K562 (cell line): Measurements from ENCODE around the gene IFT122. TPM values are rescaled to one million over a fixed set of nuclear protein-coding genes. Genes with fewer than 3 reads are reported as not detected.

ENCODE experiments used
- ATAC-seq: fragments of 200-7000 bp; cut with Tn5 transposase; 3 replicates; pipeline ENCODE4 v1.9.1; 2020; ENCODE audit warnings: moderate library complexity
- BruUV-seq: library from RNA; stranded (reverse); fragments of 400-500 nt; replicated peaks from 2 replicates; lab custom pipeline; 2021; lab: Mats Ljungman, UMichigan
- CTCF ChIA-PET: fragments of 300-600 bp; formaldehyde crosslinking; extraction: SDS; loops from one replicate; lab custom pipeline; 2021; ENCODE audit warnings: low intra/inter-chr PET ratio; lab: Yijun Ruan, JAX
- POLR2A ChIA-PET: fragments of 300-600, 350-650 bp; sonication (Branson Sonifier 250); formaldehyde crosslinking; extraction: SDS; loops from one replicate; lab custom pipeline; 2021; ENCODE audit warnings: antibody characterized with exemption, inconsistent platforms; lab: Yijun Ruan, JAX
- DNase-seq, 4 experiments: peaks; one replicate each; pipeline versions ENCODE4 v3.0.0 to v3.0.0-alpha.2; 2011 to 2018; ENCODE audit warnings: low spot score in 3 of 4, mixed read lengths in 3 of 4; ENCODE audit errors: extremely low read depth in 1 of 4
- FAIRE-seq: peaks from 2 replicates; lab custom pipeline; 2011; peaks lifted over from hg19 to GRCh38; lab: Jason Lieb, UNC
- H2AFZ ChIP-seq: 2 replicates; pipeline ENCODE4 v1.6.0; 2011; ENCODE audit warnings: low read depth, low read length, control low read depth, inconsistent platforms
- H3K27ac ChIP-seq: fragments of 200-600 bp; 3 replicates; pipeline ENCODE4 v1.8.0; 2011; ENCODE audit warnings: low read depth, mild to moderate bottlenecking, control low read depth, inconsistent platforms, low read length, moderate library complexity, mixed read lengths; ENCODE audit errors: extremely low read depth
- H3K27me3 ChIP-seq, 2 experiments: fragments of 300-600 bp in 1 of 2; 2 replicates in 1 of 2; 3 replicates in 1 of 2; pipeline versions ENCODE4 v1.6.0 to v1.8.0; 2011; ENCODE audit warnings: inconsistent platforms in 2 of 2, low read length in 2 of 2, mild to moderate bottlenecking in 1 of 2, mixed read lengths in 1 of 2, moderate library complexity in 1 of 2; ENCODE audit not compliant: control insufficient read depth in 2 of 2, insufficient read depth in 2 of 2
- H3K36me3 ChIP-seq: fragments of 300-600 bp; 3 replicates; pipeline ENCODE4 v1.8.0; 2011; ENCODE audit warnings: mild to moderate bottlenecking, low read length, inconsistent platforms; ENCODE audit not compliant: control insufficient read depth, insufficient read depth
- H3K4me1 ChIP-seq, 2 experiments: fragments of 200-600 bp in 1 of 2; replicated peaks in 1 of 2; 2 replicates in 1 of 2; 3 replicates in 1 of 2; pipeline versions ENCODE4 v1.5.1 to v1.8.0; 2011; ENCODE audit warnings: inconsistent platforms in 2 of 2, low read length in 2 of 2, mild to moderate bottlenecking in 1 of 2, mixed read lengths in 1 of 2, moderate library complexity in 1 of 2; ENCODE audit not compliant: control insufficient read depth in 2 of 2, insufficient read depth in 2 of 2
- H3K4me2 ChIP-seq: 2 replicates; pipeline ENCODE4 v1.6.1; 2011; ENCODE audit warnings: low read length, control low read depth, inconsistent platforms, mixed read lengths; ENCODE audit not compliant: insufficient read depth
- H3K4me3 ChIP-seq: fragments of 200-600 bp; sonication (generic), shearing (Covaris generic); 2 replicates; pipeline ENCODE4 v1.5.1; 2016; ENCODE audit warnings: control low read depth, inconsistent platforms
- H3K79me2 ChIP-seq: fragments of 200-600 bp; 3 replicates; pipeline ENCODE4 v1.8.0; 2011; ENCODE audit warnings: low read length, inconsistent platforms; ENCODE audit not compliant: control insufficient read depth, insufficient read depth
- H3K9ac ChIP-seq, 2 experiments: 2 replicates each; pipeline versions ENCODE4 v1.6.0 to v1.6.1; 2011; ENCODE audit warnings: low read depth in 2 of 2, low read length in 2 of 2, control low read depth in 1 of 2, inconsistent platforms in 1 of 2, mild to moderate bottlenecking in 1 of 2, mixed read lengths in 1 of 2; ENCODE audit not compliant: insufficient read depth in 1 of 2
- H3K9me1 ChIP-seq: one replicate; pipeline ENCODE4 v1.6.0; 2011; ENCODE audit warnings: inconsistent platforms, mild to moderate bottlenecking, low read length, moderate library complexity; ENCODE audit not compliant: control insufficient read depth, insufficient read depth
- H3K9me3 ChIP-seq: replicated peaks from 2 replicates; pipeline ENCODE4 v1.5.1; 2011; ENCODE audit warnings: low read depth, low read length, inconsistent platforms; ENCODE audit not compliant: control insufficient read depth, insufficient read depth
- H4K20me1 ChIP-seq: replicated peaks from 2 replicates; pipeline ENCODE4 v1.6.1; 2011; ENCODE audit warnings: low read length, inconsistent platforms, mixed read lengths; ENCODE audit not compliant: control insufficient read depth, insufficient read depth
- ASH1L ChIP-seq: fragments of 450-650 bp; IDR thresholded peaks from 2 replicates; pipeline ENCODE4 v1.6.1; 2018; ENCODE audit warnings: borderline replicate concordance, mild to moderate bottlenecking, low read depth; ENCODE audit not compliant: partially characterized antibody
- FOXM1 ChIP-seq, 2 experiments: fragments of 450-650 bp in 1 of 2; sonication (generic) in 1 of 2; formaldehyde crosslinking in 1 of 2; IDR thresholded peaks; 2 replicates each; pipeline versions ENCODE4 v1.6.1 to v1.9.0; 2017 to 2022; ENCODE audit warnings: low read depth in 2 of 2, mild to moderate bottlenecking in 2 of 2, missing genetic modification reagents in 1 of 2, moderate library complexity in 1 of 2
- HDGF ChIP-seq: fragments of 450-650 bp; IDR thresholded peaks from 2 replicates; pipeline ENCODE4 v1.6.1; 2016
- MAZ ChIP-seq, 2 experiments: fragments of 450-650 bp in 1 of 2; sonication (generic) in 1 of 2; formaldehyde crosslinking; IDR thresholded peaks in 1 of 2; conservative IDR thresholded peaks in 1 of 2; 2 replicates each; pipeline versions ENCODE4 v1.4.0 to v1.5.0; 2020; ENCODE audit warnings: mild to moderate bottlenecking in 1 of 2, missing genetic modification reagents in 1 of 2
- NR3C1 ChIP-seq: sonication (generic); formaldehyde crosslinking; IDR thresholded peaks from 2 replicates; pipeline ENCODE4 v1.8.1; 2022; ENCODE audit warnings: missing genetic modification reagents
- OTX1 ChIP-seq: fragments of 450-650 bp; formaldehyde crosslinking; IDR thresholded peaks from 2 replicates; pipeline ENCODE4 v1.4.0; 2022; ENCODE audit warnings: mild to moderate bottlenecking
- RBM34 ChIP-seq: fragments of 200-400 bp; formaldehyde crosslinking; IDR thresholded peaks from 2 replicates; pipeline ENCODE4 v1.6.1; 2018; ENCODE audit warnings: low read length, borderline replicate concordance; ENCODE audit not compliant: insufficient read depth
- RNF2 ChIP-seq: sonication (generic); IDR thresholded peaks from 2 replicates; pipeline ENCODE4 v1.6.1; 2016
- STAT5A ChIP-seq: IDR thresholded peaks from 2 replicates; pipeline ENCODE4 v1.6.1; 2012; ENCODE audit warnings: low read length, inconsistent platforms, borderline replicate concordance
- TCFL5 ChIP-seq: fragments of 250-450 bp; sonication (Bioruptor Pico); conservative IDR thresholded peaks from 2 replicates; pipeline ENCODE4 v1.6.1; 2021; ENCODE audit warnings: mild to moderate bottlenecking, moderate library complexity, matching md5 sums
- ZKSCAN1 ChIP-seq: fragments of 150-350 bp; IDR thresholded peaks from 2 replicates; pipeline ENCODE4 v1.6.1; 2016; ENCODE audit warnings: low read depth, low read length
- ZNF384 ChIP-seq: IDR thresholded peaks from 2 replicates; pipeline ENCODE4 v1.6.1; 2012; ENCODE audit warnings: low read depth, low read length, improper control_type of control experiment
- ZNF583 ChIP-seq: fragments of 250-450 bp; sonication (Bioruptor Pico); IDR thresholded peaks from 2 replicates; pipeline ENCODE4 v1.4.0; 2020
- WGBS: fragments of 100-300 bp; shearing (Covaris generic); methylation state at CpG from one replicate; pipeline ENCODE4 v1.1.6; 2016; ENCODE audit warnings: low coverage, mixed read lengths; ENCODE audit not compliant: insufficient coverage; ENCODE audit errors: missing lambda C conversion rate; 5-methylcytosine and 5-hydroxymethylcytosine counted together
- in situ Hi-C: fragments of 300-500 bp; cut with MboI; formaldehyde crosslinking; loops from 4 replicates; pipeline ENCODE4 v1.15.0; 2018; ENCODE audit warnings: inconsistent platforms, mixed read lengths
- intact Hi-C: fragments of 100-400 bp; cut with micrococcal nuclease; formaldehyde crosslinking; loops from 2 replicates; pipeline ENCODE4 v1.14.2; 2022
- polyA plus RNA-seq, 8 experiments: library from polyadenylated mRNA; depleted of rRNA in 4 of 8; stranded (reverse) in 5 of 8; unstranded in 3 of 8; fragments of >200 nt; fragmentation: Nextera tagmentation in 2 of 8; fragmentation: Illumina TruSeq in 1 of 8; extraction: Ambion mirVana in 2 of 8; extraction: Trizol in 1 of 8; gene quantifications; 2 replicates each; pipeline versions ENCODE4 v1.2.1 to v1.2.3, GENCODE V29; 2011 to 2014; ENCODE audit warnings: inconsistent platforms in 1 of 8, missing spikeins in 1 of 8
- total RNA-seq, 7 experiments: library from RNA; depleted of rRNA in 6 of 7; stranded (reverse); fragments of >200 nt in 6 of 7; fragmentation: Illumina TruSeq in 2 of 7; extraction: Trizol in 2 of 7; gene quantifications; 2 replicates each; pipeline versions ENCODE4 v1.2.1 to v1.2.3, GENCODE V29; 2011 to 2021; ENCODE audit warnings: low replicate concordance in 1 of 7
- TF ChIP-seq, protein P1 (sequence below): fragments of 250-450 bp; sonication (Bioruptor Pico); IDR thresholded peaks from 2 replicates; pipeline ENCODE4 v1.4.0; 2020
- TF ChIP-seq, protein P2 (sequence below): sonication (generic); formaldehyde crosslinking; IDR thresholded peaks from 2 replicates; pipeline ENCODE4 v1.8.0; 2023; ENCODE audit warnings: missing genetic modification reagents, mild to moderate bottlenecking, borderline replicate concordance

The IFT122 gene
- total and polyA plus RNA-seq, 9 of the 15 experiments (the other 6 are each of a cell fraction or from before 2014, with no cell fraction given), result 2.4 to 11.5 (median 7.7) TPM

DNA sequence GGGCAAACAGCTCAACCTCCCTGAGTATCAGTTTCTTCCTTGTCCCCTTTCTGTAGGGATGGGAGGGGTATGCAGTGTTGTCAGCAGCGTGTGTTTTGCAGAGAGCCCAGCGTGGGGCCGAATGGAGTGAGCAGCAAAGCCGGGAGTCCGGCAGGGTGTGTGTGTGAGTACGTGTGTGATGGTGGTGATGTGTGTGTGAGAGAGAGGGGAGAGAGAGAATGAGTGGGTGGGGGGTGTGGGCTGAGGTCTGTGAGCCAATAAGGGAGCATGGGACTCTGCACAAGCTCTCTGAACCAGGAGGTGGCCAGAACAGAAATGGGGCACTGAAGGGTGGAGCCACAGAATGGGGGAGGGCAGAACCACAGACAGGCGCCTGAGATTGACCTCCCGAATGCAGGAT is 43.8 kb downstream of the IFT122 start:
- Histone ChIP-seq H3K27me3 (no peaks in the 10 kb centered on the region), H3K27ac (no peak overlapping the region), H2AFZ (no peak overlapping the region), H3K9ac (peak overlapping the region in 1 of 2 experiments; percentile 35; a peak in 1 of 4 replicates), H3K9me3 (no peaks in the 10 kb centered on the region), H3K79me2 (no peaks in the 10 kb centered on the region), H3K9me1 (no peaks in the 10 kb centered on the region), H3K4me2 (no peak overlapping the region), H3K36me3 (peaks cover 16% of the 10 kb centered on the region; the same call in 2 of the 3 replicates), H4K20me1 (no peaks in the 10 kb centered on the region), H3K4me3 (no peak overlapping the region), H3K4me1 (peaks cover 14 to 21% of the 10 kb centered on the region in 2 experiments; a peak in 4 of 5 replicates)
- CTCF ChIA-PET, result no interaction called here
- intact Hi-C loops, result loop anchor here (5.0 kb wide), 1 partner anchor 42 kb away; the partner anchor contains the start of gene IFT122
- in situ Hi-C loops, result loop anchor here (5.0 kb wide), 2 partner anchors 348 to 617 kb away; no protein-coding TSS in a partner anchor
- ATAC-seq (no peak), DNase-seq (no peak), FAIRE-seq (no peak)
- 76% methylated on average over 5 of the region's 8 CpGs for WGBS
- TF ChIP-seq ZKSCAN1, result no peak
- TF ChIP-seq ZNF384, result no peak
- no peak for TF ChIP-seq ZNF583 (CRISPR knock-in tag)
- no peak for TF ChIP-seq STAT5A
- no peak for TF ChIP-seq RBM34
- TF ChIP-seq, protein P1, sequence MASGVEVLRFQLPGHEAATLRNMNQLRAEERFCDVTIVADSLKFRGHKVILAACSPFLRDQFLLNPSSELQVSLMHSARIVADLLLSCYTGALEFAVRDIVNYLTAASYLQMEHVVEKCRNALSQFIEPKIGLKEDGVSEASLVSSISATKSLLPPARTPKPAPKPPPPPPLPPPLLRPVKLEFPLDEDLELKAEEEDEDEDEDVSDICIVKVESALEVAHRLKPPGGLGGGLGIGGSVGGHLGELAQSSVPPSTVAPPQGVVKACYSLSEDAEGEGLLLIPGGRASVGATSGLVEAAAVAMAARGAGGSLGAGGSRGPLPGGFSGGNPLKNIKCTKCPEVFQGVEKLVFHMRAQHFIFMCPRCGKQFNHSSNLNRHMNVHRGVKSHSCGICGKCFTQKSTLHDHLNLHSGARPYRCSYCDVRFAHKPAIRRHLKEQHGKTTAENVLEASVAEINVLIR (CRISPR knock-in tag), result no peak
- no peak for TF ChIP-seq RNF2
- TF ChIP-seq HDGF, result no peak
- no peak for TF ChIP-seq NR3C1 (CRISPR knock-in tag)
- TF ChIP-seq, protein P2, sequence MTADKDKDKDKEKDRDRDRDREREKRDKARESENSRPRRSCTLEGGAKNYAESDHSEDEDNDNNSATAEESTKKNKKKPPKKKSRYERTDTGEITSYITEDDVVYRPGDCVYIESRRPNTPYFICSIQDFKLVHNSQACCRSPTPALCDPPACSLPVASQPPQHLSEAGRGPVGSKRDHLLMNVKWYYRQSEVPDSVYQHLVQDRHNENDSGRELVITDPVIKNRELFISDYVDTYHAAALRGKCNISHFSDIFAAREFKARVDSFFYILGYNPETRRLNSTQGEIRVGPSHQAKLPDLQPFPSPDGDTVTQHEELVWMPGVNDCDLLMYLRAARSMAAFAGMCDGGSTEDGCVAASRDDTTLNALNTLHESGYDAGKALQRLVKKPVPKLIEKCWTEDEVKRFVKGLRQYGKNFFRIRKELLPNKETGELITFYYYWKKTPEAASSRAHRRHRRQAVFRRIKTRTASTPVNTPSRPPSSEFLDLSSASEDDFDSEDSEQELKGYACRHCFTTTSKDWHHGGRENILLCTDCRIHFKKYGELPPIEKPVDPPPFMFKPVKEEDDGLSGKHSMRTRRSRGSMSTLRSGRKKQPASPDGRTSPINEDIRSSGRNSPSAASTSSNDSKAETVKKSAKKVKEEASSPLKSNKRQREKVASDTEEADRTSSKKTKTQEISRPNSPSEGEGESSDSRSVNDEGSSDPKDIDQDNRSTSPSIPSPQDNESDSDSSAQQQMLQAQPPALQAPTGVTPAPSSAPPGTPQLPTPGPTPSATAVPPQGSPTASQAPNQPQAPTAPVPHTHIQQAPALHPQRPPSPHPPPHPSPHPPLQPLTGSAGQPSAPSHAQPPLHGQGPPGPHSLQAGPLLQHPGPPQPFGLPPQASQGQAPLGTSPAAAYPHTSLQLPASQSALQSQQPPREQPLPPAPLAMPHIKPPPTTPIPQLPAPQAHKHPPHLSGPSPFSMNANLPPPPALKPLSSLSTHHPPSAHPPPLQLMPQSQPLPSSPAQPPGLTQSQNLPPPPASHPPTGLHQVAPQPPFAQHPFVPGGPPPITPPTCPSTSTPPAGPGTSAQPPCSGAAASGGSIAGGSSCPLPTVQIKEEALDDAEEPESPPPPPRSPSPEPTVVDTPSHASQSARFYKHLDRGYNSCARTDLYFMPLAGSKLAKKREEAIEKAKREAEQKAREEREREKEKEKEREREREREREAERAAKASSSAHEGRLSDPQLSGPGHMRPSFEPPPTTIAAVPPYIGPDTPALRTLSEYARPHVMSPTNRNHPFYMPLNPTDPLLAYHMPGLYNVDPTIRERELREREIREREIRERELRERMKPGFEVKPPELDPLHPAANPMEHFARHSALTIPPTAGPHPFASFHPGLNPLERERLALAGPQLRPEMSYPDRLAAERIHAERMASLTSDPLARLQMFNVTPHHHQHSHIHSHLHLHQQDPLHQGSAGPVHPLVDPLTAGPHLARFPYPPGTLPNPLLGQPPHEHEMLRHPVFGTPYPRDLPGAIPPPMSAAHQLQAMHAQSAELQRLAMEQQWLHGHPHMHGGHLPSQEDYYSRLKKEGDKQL, result no peak
- no peak for TF ChIP-seq FOXM1 (IDR thresholded peaks at IDR 0.05; ENCODE audit: low read depth)
- TF ChIP-seq FOXM1 (CRISPR knock-in tag; IDR thresholded peaks at IDR 0.05; ENCODE audit: low read depth), result no peak
- TF ChIP-seq ASH1L, result no peak
- no peak for TF ChIP-seq OTX1
- no peak for TF ChIP-seq TCFL5
- TF ChIP-seq MAZ (CRISPR knock-in tag; conservative IDR thresholded peaks at IDR 0.05 in 1 of 2, IDR thresholded peaks at IDR 0.05 in 1 of 2), result no peak
- no TSS peak for BruUV-seq
- POLR2A ChIA-PET, result interaction anchor here (0.6 kb wide), 1 partner anchor 147 kb away, joined by 3 read pairs; no protein-coding TSS in a partner anchor
